Hepatocyte (in vitro differentiated cells): Measurements from ENCODE around the gene SF3B5. TPM values are rescaled to one million over a fixed set of nuclear protein-coding genes. Genes with fewer than 3 reads are reported as not detected.

Source experiments
- DNase-seq: peaks from one replicate; pipeline ENCODE4 v3.0.0-alpha.2; 2016; ENCODE audit warnings: low spot score
- H2AFZ ChIP-seq: fragments of 200-600 bp; sonication (generic); 2 replicates; pipeline ENCODE4 v1.6.0; 2016; ENCODE audit warnings: antibody characterized with exemption, mild to moderate bottlenecking
- H3K27ac ChIP-seq: fragments of 200-600 bp; sonication (generic); 2 replicates; pipeline ENCODE4 v1.5.1; 2016; ENCODE audit warnings: mild to moderate bottlenecking
- H3K27me3 ChIP-seq: fragments of 200-600 bp; sonication (generic); 2 replicates; pipeline ENCODE4 v1.6.1; 2016
- H3K36me3 ChIP-seq: fragments of 200-600 bp; sonication (generic); replicated peaks from 2 replicates; pipeline ENCODE4 v1.5.1; 2016; ENCODE audit warnings: low read depth; ENCODE audit not compliant: insufficient read depth
- H3K4me1 ChIP-seq: fragments of 200-600 bp; sonication (generic); 2 replicates; pipeline ENCODE4 v1.5.1; 2016; ENCODE audit warnings: mild to moderate bottlenecking, moderate library complexity; ENCODE audit not compliant: insufficient read depth
- H3K4me2 ChIP-seq: fragments of 200-600 bp; sonication (generic); 2 replicates; pipeline ENCODE4 v1.6.0; 2016
- H3K4me3 ChIP-seq: fragments of 200-600 bp; sonication (generic); 2 replicates; pipeline ENCODE4 v1.5.1; 2016; ENCODE audit warnings: mild to moderate bottlenecking
- H3K79me2 ChIP-seq: fragments of 200-600 bp; sonication (generic); 2 replicates; pipeline ENCODE4 v1.6.0; 2017; ENCODE audit warnings: mild to moderate bottlenecking
- H3K9me2 ChIP-seq: fragments of 200-600 bp; sonication (generic); replicated peaks from 2 replicates; pipeline ENCODE4 v1.6.0; 2017; ENCODE audit warnings: mild to moderate bottlenecking; ENCODE audit not compliant: insufficient read depth
- H3K9me3 ChIP-seq: fragments of 200-600 bp; sonication (generic); 2 replicates; pipeline ENCODE4 v1.5.1; 2016; ENCODE audit warnings: low read depth, mild to moderate bottlenecking
- H4K20me1 ChIP-seq: fragments of 200-600 bp; sonication (generic); 2 replicates; pipeline ENCODE4 v1.6.0; 2016; ENCODE audit warnings: mild to moderate bottlenecking; ENCODE audit not compliant: insufficient read depth, poor library complexity, severe bottlenecking
- EZH2 ChIP-seq: fragments of 200-600 bp; sonication (generic); IDR thresholded peaks from 2 replicates; pipeline ENCODE4 v1.6.1; 2016; ENCODE audit warnings: antibody characterized with exemption, mild to moderate bottlenecking, borderline replicate concordance
- EZH2phosphoT487 ChIP-seq: fragments of 200-600 bp; sonication (generic); IDR thresholded peaks from one replicate; pipeline ENCODE4 v1.6.1; 2018; ENCODE audit warnings: antibody characterized with exemption, mild to moderate bottlenecking, low read depth, moderate library complexity; ENCODE audit not compliant: unreplicated experiment, severe bottlenecking
- WGBS: methylation state at CpG from one replicate; pipeline ENCODE4 v1.1.6; 2016; ENCODE audit warnings: low lambda C conversion rate; ENCODE audit errors: missing lambda C conversion rate; 5-methylcytosine and 5-hydroxymethylcytosine counted together
- polyA plus RNA-seq: library from polyadenylated mRNA; unstranded; fragments of >200 nt; fragmentation: Nextera tagmentation; extraction: Ambion mirVana; gene quantifications from 2 replicates; pipeline ENCODE4 v1.2.1, GENCODE V29; 2016
- total RNA-seq: library from RNA; depleted of rRNA; stranded (reverse); fragments of >200 nt; gene quantifications from 2 replicates; pipeline ENCODE4 v1.2.3, GENCODE V29; 2014
- TF ChIP-seq, protein P1 (sequence below): fragments of 200-600 bp; sonication (generic); IDR thresholded peaks from 2 replicates; pipeline ENCODE4 v1.5.1; 2016; ENCODE audit warnings: antibody characterized with exemption, mild to moderate bottlenecking; ENCODE audit not compliant: poor library complexity

The SF3B5 gene
- total and polyA plus RNA-seq, 2 experiments from 2014 or later, result 147 to 155 TPM

- no peak overlapping the region for H3K27ac ChIP-seq
- H4K20me1 ChIP-seq, result no peaks in the 10 kb centered on the region
- H3K9me3 ChIP-seq, result no peaks in the 10 kb centered on the region
- H3K36me3 ChIP-seq, result no peaks in the 10 kb centered on the region
- H2AFZ ChIP-seq, result no peak overlapping the region
- no peak for DNase-seq
- no peak overlapping the region for H3K4me2 ChIP-seq
- no peaks in the 10 kb centered on the region for H3K9me2 ChIP-seq
- H3K79me2 ChIP-seq, result no peaks in the 10 kb centered on the region
- no peak overlapping the region for H3K4me3 ChIP-seq
- H3K27me3 ChIP-seq, result no peaks in the 10 kb centered on the region
- WGBS, result 77% methylated on average over 2 of the region's 2 CpGs
- no peaks in the 10 kb centered on the region for H3K4me1 ChIP-seq
- TF ChIP-seq EZH2, result no peak
- TF ChIP-seq, protein P1, sequence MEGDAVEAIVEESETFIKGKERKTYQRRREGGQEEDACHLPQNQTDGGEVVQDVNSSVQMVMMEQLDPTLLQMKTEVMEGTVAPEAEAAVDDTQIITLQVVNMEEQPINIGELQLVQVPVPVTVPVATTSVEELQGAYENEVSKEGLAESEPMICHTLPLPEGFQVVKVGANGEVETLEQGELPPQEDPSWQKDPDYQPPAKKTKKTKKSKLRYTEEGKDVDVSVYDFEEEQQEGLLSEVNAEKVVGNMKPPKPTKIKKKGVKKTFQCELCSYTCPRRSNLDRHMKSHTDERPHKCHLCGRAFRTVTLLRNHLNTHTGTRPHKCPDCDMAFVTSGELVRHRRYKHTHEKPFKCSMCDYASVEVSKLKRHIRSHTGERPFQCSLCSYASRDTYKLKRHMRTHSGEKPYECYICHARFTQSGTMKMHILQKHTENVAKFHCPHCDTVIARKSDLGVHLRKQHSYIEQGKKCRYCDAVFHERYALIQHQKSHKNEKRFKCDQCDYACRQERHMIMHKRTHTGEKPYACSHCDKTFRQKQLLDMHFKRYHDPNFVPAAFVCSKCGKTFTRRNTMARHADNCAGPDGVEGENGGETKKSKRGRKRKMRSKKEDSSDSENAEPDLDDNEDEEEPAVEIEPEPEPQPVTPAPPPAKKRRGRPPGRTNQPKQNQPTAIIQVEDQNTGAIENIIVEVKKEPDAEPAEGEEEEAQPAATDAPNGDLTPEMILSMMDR, result no peak
- TF ChIP-seq EZH2phosphoT487, result no peak
Measured at GRCh38 chr6:144123421-144123820, 28.0 kb upstream of the SF3B5 start.

DNA sequence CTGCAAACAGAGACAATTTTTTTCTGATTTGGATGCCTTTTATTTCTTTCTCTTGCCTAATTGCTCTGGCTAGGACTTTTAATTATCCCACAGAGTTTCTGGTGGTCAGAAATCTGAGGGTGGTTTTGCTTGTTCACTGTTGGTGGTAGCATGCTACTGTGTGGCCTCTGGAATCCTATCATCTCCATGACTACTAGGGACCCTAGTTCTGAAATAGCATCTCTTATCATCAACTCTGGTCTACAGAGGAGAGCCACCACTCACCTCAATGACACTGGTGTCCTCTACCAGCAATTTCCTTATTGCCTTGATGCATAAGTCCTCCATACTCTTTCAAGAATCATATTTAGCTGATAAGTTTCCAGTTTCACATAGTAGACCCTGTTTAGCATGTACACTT lies 27.5 kb upstream of the SF3B5 start:
- no peaks in the 10 kb centered on the region for H3K27me3 ChIP-seq
- DNase-seq, result no peak
- TF ChIP-seq, protein P1, result no peak
- TF ChIP-seq EZH2phosphoT487 (no peak), EZH2 (no peak)
- H3K79me2 ChIP-seq, result no peaks in the 10 kb centered on the region
- H3K4me1 ChIP-seq, result no peaks in the 10 kb centered on the region
- H3K4me2 ChIP-seq, result no peak overlapping the region
- no peak overlapping the region for H3K4me3 ChIP-seq
- no peaks in the 10 kb centered on the region for H3K9me3 ChIP-seq
- no peaks in the 10 kb centered on the region for H4K20me1 ChIP-seq
- H3K9me2 ChIP-seq, result no peaks in the 10 kb centered on the region
- no peaks in the 10 kb centered on the region for H3K36me3 ChIP-seq
- no peak overlapping the region for H3K27ac ChIP-seq
- H2AFZ ChIP-seq, result no peak overlapping the region

GRCh38 chr6:144119376-144119775 lies 24.0 kb upstream of the SF3B5 start:
- TF ChIP-seq EZH2, result no peak
- TF ChIP-seq EZH2phosphoT487, result no peak
- TF ChIP-seq, protein P1, result no peak
- H2AFZ ChIP-seq, result no peak overlapping the region
- H4K20me1 ChIP-seq, result no peaks in the 10 kb centered on the region
- H3K27ac ChIP-seq, result no peak overlapping the region
- H3K9me2 ChIP-seq, result no peaks in the 10 kb centered on the region
- H3K4me1 ChIP-seq, result no peaks in the 10 kb centered on the region
- H3K79me2 ChIP-seq, result no peaks in the 10 kb centered on the region
- H3K27me3 ChIP-seq, result no peaks in the 10 kb centered on the region
- no peak overlapping the region for H3K4me3 ChIP-seq
- H3K4me2 ChIP-seq, result no peak overlapping the region
- no peaks in the 10 kb centered on the region for H3K36me3 ChIP-seq
- no peaks in the 10 kb centered on the region for H3K9me3 ChIP-seq
- WGBS, result 96% methylated on average over 5 of the region's 5 CpGs
- no peak for DNase-seq

DNA sequence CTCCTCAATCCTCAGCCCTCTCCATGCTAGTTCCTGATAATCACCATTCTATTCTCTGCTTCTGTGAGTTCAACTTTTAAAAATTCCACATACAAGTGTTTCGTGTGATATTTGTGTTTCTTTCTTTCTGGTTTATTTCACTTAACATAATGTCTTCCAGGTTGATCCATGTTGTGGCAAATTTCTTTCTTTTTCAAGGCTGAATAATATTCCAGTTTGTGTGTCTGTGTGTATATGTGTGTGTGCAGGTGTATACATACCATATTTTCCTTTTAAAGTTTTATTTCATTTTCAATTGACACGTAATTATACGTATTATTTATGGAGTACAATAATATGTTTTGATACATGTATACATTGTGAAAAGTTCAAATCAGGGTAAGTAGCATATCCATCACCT lies 19.8 kb upstream of the SF3B5 start:
- Histone ChIP-seq H3K27me3 (no peaks in the 10 kb centered on the region), H3K4me2 (no peak overlapping the region), H2AFZ (no peak overlapping the region), H3K4me3 (no peak overlapping the region), H3K9me3 (no peaks in the 10 kb centered on the region), H3K9me2 (no peaks in the 10 kb centered on the region), H4K20me1 (no peaks in the 10 kb centered on the region), H3K36me3 (no peaks in the 10 kb centered on the region), H3K79me2 (no peaks in the 10 kb centered on the region), H3K4me1 (no peaks in the 10 kb centered on the region), H3K27ac (no peak overlapping the region)
- no peak for TF ChIP-seq EZH2phosphoT487
- no peak for TF ChIP-seq EZH2
- TF ChIP-seq, protein P1, result no peak
- no peak for DNase-seq
- 89% methylated on average over 3 of the region's 3 CpGs for WGBS
